Measurements from ENCODE around the gene MPEG1. TPM values are rescaled to one million over a fixed set of nuclear protein-coding genes. Genes with fewer than 3 reads are reported as not detected.

The MPEG1 gene
- total RNA-seq (10 to 100 TPM in 3 of 5 donors, 1 to 10 TPM in 1, not detected in 1; 5.3 to 18.4 (median 16.1) TPM), polyA plus RNA-seq (1 to 10 TPM; 1.4 to 5.2 (median 5.0) TPM)
- long read RNA-seq, donor 1, full-length matches to known transcripts: 20 of 20 reads
- long read RNA-seq, donor 1, partial matches to known transcripts: 0 of 20 reads
- long read RNA-seq, donor 1, other reads (novel, unspliced or antisense): 0 of 20 reads
- long read RNA-seq, donor 2, full-length matches to known transcripts: 35 of 35 reads
- long read RNA-seq, donor 2, partial matches to known transcripts: 0 of 35 reads
- long read RNA-seq, donor 2, other reads (novel, unspliced or antisense): 0 of 35 reads
- long read RNA-seq, donor 3, full-length matches to known transcripts: 12 of 12 reads
- long read RNA-seq, donor 3, partial matches to known transcripts: 0 of 12 reads
- long read RNA-seq, donor 3, other reads (novel, unspliced or antisense): 0 of 12 reads
- long read RNA-seq, donor 4, full-length matches to known transcripts: 6 of 6 reads
- long read RNA-seq, donor 4, partial matches to known transcripts: 0 of 6 reads
- long read RNA-seq, donor 4, other reads (novel, unspliced or antisense): 0 of 6 reads
- long read RNA-seq, donor 5, full-length matches to known transcripts: 28 of 28 reads
- long read RNA-seq, donor 5, partial matches to known transcripts: 0 of 28 reads
- long read RNA-seq, donor 5, other reads (novel, unspliced or antisense): 0 of 28 reads
- long read RNA-seq, donor 6, full-length matches to known transcripts: 75 of 75 reads
- long read RNA-seq, donor 6, partial matches to known transcripts: 0 of 75 reads
- long read RNA-seq, donor 6, other reads (novel, unspliced or antisense): 0 of 75 reads
- long read RNA-seq, donor 7, full-length matches to known transcripts: 30 of 30 reads
- long read RNA-seq, donor 7, partial matches to known transcripts: 0 of 30 reads
- long read RNA-seq, donor 7, other reads (novel, unspliced or antisense): 0 of 30 reads
- long read RNA-seq, donor 8, full-length matches to known transcripts: 21 of 21 reads
- long read RNA-seq, donor 8, partial matches to known transcripts: 0 of 21 reads
- long read RNA-seq, donor 8, other reads (novel, unspliced or antisense): 0 of 21 reads
- long read RNA-seq, donor 9, full-length matches to known transcripts: 27 of 27 reads
- long read RNA-seq, donor 9, partial matches to known transcripts: 0 of 27 reads
- long read RNA-seq, donor 9, other reads (novel, unspliced or antisense): 0 of 27 reads
- long read RNA-seq, donor 10, full-length matches to known transcripts: 15 of 15 reads
- long read RNA-seq, donor 10, partial matches to known transcripts: 0 of 15 reads
- long read RNA-seq, donor 10, other reads (novel, unspliced or antisense): 0 of 15 reads

DNA sequence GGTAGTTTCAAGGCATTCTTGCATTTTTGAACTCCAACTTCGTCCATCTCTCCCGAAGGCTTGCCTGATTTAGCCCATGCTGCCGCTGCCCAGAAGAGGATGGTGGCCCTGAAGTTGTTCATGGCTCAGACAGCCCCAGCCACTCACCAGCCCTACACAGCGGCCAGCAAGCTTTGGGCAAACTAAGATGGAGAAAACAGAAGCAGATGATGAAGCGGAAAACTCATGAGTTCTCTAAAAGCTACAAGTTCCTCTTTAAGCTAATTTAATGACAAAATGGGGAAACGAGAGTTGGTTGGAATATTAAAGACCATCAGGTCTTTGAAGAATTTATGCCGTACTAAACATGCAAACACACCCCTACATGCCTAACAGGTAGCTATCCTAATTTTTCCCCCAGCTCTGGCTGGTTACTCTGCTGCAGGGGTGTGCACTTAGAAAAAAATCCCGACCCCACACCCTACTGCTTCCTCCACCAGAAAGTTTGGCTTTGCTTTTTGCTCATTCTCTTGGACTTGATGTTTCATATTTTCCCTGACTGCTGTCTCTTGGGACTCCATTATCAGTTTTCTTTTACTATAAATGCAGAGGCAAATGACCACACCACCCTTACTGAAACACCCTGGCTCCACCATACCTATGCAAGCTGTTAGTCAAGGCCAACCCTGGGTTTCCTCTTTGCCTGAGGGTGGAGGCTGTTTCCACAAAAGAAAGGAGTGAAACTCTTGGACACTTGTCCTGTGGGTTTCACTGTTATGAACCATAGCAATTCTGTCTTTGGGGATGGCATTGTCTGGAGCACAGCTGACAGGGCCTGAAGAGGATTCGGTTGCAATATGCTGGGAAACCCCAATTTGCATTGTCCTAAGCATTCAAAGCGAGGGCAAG lies at the start of gene MPEG1:
Gene MPEG1, minus strand, starts transcription at position 184 of the 888 bp plus-strand sequence. Its CDS starts 62 bp downstream, at position 122.
- Histone ChIP-seq H3K4me1 (peaks cover 0 to 31% (median 12%) of the 10 kb centered on the region in 4 donors), H3K4me3 (peak within 1 kb of the TSS in 2 of 4 donors; percentile 9 to 33), H3K27ac (peak within 1 kb of the TSS in 2 of 5 donors; percentile 16 to 65), H3K36me3 (no peaks in the 10 kb centered on the region), H3K27me3 (no peaks in the 10 kb centered on the region), H3K9me3 (no peaks in the 10 kb centered on the region)
- TF ChIP-seq EP300 (IDR thresholded peaks at IDR 0.05): no peak
- intact Hi-C loops (cut with DNase I; ENCODE audit: low total_unique reads): no loop called here
- WGBS, 5 donors: 79 to 87% (median 83%) methylated on average over 10 of the region's 10 CpGs
- DNase-seq: no peak

DNA sequence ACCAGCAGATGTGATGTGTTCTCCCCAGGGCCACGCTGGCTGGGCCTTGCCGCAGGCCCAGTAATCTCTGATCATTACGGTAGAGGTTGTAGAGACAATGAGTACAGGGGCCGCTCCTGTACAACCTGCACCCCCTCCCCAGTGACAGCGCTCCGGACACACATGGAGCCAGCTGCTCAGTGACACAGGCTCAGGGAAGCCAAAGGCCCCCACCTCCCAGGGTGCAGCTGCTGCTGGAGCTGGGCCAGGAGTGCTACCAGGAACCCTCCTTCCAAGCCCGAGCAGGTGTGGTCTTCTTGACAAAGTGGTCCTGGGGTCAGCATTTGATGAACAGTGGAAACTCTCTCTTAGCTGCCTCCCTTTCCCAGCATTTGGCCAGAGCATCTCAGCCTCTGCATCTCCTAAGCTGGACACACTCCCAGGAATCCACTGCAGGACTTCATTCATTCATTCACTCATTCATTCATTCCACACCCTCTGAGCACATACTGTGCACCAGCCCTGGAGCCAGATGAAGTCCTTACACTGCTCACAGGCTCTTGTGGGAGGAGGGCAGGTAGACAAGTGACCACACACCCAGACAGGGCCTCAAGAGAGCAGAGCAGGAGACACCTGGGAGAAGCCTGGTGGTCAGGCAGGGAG lies 49.6 kb upstream of the MPEG1 start:
- Histone ChIP-seq H3K9me3 (no peaks in the 10 kb centered on the region), H3K36me3 (no peaks in the 10 kb centered on the region), H3K27me3 (no peaks in the 10 kb centered on the region), H3K27ac (no peak overlapping the region), H3K4me1 (no peaks in the 10 kb centered on the region), H3K4me3 (no peak overlapping the region)
- TF ChIP-seq POLR2AphosphoS5 (IDR thresholded peaks at IDR 0.05): no peak
- no peak for TF ChIP-seq POLR2A (IDR thresholded peaks at IDR 0.05)
- no peak for TF ChIP-seq EP300 (IDR thresholded peaks at IDR 0.05)
- 70 to 87% (median 78%) methylated on average over 7 of the region's 7 CpGs; no CpG with 5 or more reads in 1 of the 5 donors for WGBS, 5 donors
- intact Hi-C loops (cut with DNase I; ENCODE audit: low total_unique reads): no loop called here
- DNase-seq: no peak

GRCh38 chr11:59261150-59261549 lies 48.4 kb upstream of the MPEG1 start:
- no peak overlapping the region for H3K4me3 ChIP-seq
- H3K36me3 ChIP-seq: no peaks in the 10 kb centered on the region
- no peaks in the 10 kb centered on the region for H3K27me3 ChIP-seq
- 91 to 100% (median 95%) methylated on average over 2 of the region's 2 CpGs; no CpG with 5 or more reads in 1 of the 5 donors for WGBS, 5 donors
- no peak for DNase-seq
- intact Hi-C loops (cut with DNase I; ENCODE audit: low total_unique reads): no loop called here
- H3K27ac ChIP-seq: no peak overlapping the region
- no peak for TF ChIP-seq POLR2AphosphoS5 (IDR thresholded peaks at IDR 0.05)
- TF ChIP-seq EP300 (IDR thresholded peaks at IDR 0.05): no peak
- no peak for TF ChIP-seq CTCF (IDR thresholded peaks at IDR 0.05)
- TF ChIP-seq POLR2A (IDR thresholded peaks at IDR 0.05): no peak
- no peaks in the 10 kb centered on the region for H3K4me1 ChIP-seq
- H3K9me3 ChIP-seq: no peaks in the 10 kb centered on the region

DNA sequence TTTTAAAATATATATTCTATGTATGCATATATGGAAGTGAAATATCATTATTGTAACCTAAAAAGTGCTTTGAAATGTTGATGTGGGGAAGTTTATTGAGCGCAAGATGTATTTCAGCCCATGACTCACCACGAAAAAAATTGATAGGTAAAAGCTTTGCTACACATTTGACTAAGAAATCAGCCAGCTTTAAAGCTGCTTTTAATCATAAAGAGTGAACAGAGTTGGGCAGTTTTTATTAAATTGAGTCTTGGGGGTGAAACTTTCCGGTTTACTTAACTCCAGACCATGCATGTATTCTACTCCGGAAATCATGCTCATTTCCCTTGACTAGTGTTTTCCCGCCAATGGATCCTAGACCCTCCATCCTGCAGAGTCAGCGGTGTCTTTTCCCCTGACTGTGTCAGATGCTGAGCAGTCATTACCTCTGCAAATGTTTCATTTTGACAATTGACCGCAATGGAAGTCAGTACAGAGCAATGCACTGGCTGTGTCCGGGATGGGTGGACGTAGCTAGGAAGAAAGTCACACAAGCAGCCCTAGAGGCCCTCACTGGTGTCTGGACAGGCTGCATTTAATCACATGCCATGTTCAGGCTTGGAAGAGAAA lies 47.2 kb upstream of the MPEG1 start:
- Histone ChIP-seq H3K27me3 (no peaks in the 10 kb centered on the region), H3K27ac (no peak overlapping the region), H3K9me3 (no peaks in the 10 kb centered on the region), H3K4me1 (no peaks in the 10 kb centered on the region), H3K36me3 (no peaks in the 10 kb centered on the region), H3K4me3 (no peak overlapping the region)
- no peak for TF ChIP-seq POLR2A (IDR thresholded peaks at IDR 0.05)
- TF ChIP-seq CTCF (IDR thresholded peaks at IDR 0.05): no peak
- TF ChIP-seq EP300 (IDR thresholded peaks at IDR 0.05): no peak
- no peak for TF ChIP-seq POLR2AphosphoS5 (IDR thresholded peaks at IDR 0.05)
- WGBS, 5 donors: 84 to 93% (median 90%) methylated on average over 9 of the region's 9 CpGs
- intact Hi-C loops (cut with DNase I; ENCODE audit: low total_unique reads): no loop called here
- no peak for DNase-seq
